DND-41 (cell line): ENCODE data around the gene CCDC137.

Source experiments
- EZH2 ChIP-seq: IDR thresholded peaks from 3 replicates; pipeline ENCODE4 v1.6.1; 2012; ENCODE audit warnings: borderline replicate concordance, low read depth, mild to moderate bottlenecking, moderate library complexity, low read length, inconsistent platforms; ENCODE audit not compliant: severe bottlenecking
- TF ChIP-seq, protein P1 (sequence below): IDR thresholded peaks from 2 replicates; pipeline ENCODE4 v1.5.1; 2012; ENCODE audit warnings: borderline replicate concordance, low read length, moderate library complexity, mild to moderate bottlenecking; ENCODE audit not compliant: poor library complexity, severe bottlenecking; ENCODE audit errors: extremely low read depth

DNA sequence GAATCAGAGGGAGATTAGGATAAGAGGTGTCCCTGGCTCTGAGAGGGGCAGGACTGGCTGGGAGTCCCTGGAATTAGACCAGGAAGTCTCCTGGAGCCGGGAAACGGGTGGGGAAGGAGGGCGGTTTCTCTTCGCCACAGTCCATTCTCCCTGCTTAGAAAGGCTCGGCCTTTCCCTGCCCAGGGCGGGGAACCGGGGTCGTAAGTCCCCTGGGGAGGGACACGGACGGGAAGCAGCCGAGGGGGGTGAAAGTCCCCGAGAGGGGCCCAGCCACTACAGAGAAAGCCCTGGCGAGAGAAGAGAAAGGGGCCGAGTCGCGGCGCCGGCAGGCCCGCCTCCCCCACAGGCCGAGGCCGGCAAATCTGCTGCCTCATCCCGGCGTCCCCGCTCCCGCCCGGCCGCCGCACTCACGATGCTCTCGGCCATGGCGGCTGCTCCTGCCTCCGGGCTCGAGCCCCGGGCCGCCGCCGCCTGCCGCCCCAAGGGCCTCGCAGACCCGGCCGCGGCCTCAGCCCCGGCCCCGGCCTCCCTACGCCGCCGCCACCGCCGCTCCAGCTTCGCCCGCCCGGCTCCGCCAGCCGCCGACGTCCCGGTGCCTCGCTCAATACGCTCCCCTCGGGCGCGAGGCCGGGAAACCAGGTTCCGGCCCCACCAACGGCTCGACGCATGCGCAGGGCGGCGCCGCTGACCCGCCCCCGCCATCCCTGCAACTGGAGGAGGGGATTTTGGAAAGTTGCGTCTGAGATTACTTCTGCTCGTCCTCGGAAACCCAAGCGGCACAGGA is 29.8 kb upstream of the CCDC137 start, which contains the start of the genes NPLOC4 and TSPAN10:
- TF ChIP-seq, protein P1, sequence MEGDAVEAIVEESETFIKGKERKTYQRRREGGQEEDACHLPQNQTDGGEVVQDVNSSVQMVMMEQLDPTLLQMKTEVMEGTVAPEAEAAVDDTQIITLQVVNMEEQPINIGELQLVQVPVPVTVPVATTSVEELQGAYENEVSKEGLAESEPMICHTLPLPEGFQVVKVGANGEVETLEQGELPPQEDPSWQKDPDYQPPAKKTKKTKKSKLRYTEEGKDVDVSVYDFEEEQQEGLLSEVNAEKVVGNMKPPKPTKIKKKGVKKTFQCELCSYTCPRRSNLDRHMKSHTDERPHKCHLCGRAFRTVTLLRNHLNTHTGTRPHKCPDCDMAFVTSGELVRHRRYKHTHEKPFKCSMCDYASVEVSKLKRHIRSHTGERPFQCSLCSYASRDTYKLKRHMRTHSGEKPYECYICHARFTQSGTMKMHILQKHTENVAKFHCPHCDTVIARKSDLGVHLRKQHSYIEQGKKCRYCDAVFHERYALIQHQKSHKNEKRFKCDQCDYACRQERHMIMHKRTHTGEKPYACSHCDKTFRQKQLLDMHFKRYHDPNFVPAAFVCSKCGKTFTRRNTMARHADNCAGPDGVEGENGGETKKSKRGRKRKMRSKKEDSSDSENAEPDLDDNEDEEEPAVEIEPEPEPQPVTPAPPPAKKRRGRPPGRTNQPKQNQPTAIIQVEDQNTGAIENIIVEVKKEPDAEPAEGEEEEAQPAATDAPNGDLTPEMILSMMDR = no peak
- TF ChIP-seq EZH2 = no peak
